ENCODE data around the gene METTL1.
"Not testable (repeated sequence)": the region's sequence is repeated elsewhere in the genome, so short reads cannot be mapped to it uniquely, and the experiment has no call there.

Gene METTL1

GRCh38 chr12:57722716-57723629 lies 48.9 kb downstream of the METTL1 start:
- DNase-seq (ENCODE audit: low spot score) = no peak

DNA sequence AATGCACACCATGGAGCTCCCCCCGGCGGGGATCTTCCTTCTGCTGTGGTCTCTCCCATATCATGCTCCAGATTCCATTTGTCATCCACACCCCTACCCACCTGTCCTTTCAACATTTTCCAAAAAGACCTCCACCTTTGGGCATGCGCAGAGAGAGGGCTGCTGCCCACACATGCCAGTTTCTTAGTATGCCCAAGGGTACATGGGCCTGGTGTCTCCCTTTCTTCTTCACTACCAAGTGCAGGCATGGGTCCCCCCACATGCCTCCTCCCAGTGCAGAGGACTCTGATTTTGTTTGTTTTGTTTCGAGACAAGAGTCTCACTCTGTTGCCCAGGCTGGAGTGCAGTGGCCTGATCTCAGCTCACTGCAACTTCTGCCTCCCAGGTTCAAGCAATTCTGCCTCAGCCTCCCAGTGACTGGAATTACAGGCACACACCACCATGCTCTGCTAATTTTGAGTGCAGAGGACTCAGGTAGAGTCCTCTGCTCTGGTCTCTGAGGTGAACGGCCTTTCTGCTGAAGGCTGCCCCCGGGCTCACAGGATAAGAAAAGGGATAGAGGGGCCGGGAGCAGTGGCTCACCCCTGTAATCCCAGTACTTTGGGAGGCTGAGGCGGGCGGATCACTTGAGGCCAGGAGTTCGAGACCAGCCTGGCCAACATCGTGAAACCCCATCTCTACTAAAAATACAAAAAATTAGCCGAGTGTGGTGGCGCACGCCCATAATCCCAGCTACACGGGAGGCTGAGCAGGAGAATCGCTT lies 49.9 kb downstream of the METTL1 start:
- DNase-seq (ENCODE audit: low spot score) = not testable (repeated sequence)

DNA sequence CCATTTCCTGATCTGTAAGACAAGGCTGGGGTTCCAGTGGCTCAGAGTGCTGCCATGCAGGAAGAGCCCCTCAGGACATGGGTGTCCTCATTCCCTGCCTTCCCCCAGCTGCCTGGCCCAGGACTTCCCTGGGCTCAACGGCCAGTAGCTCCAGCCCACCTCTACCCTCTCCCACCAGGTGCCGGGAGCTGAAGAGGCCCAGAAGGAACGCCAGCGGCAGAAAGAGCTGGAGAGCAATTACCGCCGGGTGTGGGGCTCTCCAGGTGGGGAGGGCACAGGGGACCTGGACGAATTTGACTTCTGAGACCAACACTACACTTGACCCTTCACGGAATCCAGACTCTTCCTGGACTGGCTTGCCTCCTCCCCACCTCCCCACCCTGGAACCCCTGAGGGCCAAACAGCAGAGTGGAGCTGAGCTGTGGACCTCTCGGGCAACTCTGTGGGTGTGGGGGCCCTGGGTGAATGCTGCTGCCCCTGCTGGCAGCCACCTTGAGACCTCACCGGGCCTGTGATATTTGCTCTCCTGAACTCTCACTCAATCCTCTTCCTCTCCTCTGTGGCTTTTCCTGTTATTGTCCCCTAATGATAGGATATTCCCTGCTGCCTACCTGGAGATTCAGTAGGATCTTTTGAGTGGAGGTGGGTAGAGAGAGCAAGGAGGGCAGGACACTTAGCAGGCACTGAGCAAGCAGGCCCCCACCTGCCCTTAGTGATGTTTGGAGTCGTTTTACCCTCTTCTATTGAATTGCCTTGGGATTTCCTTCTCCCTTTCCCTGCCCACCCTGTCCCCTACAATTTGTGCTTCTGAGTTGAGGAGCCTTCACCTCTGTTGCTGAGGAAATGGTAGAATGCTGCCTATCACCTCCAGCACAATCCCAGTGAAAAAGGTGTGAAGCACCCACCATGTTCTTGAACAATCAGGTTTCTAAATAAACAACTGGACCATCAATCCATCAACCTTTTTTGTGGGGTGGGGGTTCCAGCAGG lies 51.0 kb downstream of the METTL1 start:
- no peak for DNase-seq (ENCODE audit: low spot score)

- no peak for DNase-seq (ENCODE audit: low spot score)
Measured at GRCh38 chr12:57719777-57720605, 51.9 kb downstream of the METTL1 start.

DNA sequence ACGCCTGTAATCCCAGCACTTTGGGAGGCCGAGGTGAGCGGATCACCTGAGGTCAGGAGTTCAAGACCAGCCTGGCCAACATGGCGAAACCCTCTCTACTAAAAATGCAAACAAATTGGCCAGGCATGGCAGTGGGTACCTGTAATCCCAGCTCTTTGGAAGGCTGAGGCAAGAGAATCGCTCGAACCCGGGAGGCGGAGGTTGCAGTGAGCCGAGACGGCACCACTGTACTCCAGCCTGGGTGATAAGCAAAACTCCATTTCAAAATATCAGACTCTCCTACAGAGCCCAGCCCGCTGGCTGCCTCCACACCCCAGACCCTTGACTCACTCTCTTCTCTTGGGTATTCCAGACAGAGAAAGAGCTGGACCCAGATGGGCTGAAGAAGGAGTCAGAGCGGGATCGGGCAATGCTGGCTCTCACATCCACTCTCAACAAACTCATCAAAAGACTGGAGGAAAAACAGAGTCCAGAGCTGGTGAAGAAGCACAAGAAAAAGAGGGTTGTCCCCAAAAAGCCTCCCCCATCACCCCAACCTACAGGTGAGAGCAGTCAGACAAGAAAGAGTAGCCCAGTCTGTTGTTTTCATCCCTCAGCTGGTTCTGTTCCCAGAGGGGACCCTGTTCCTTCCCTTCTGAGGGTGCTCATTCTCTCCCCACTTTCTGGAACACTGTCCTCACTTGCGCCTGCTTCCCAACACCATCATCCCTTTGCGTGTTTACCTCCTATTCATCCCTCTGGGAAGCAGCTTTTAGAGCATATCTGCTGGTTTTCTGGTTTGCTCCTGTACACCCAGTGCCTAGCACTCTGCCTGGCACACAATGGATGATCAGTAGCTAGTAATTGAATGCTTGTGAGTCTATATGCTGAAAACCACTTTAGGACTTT lies 53.0 kb downstream of the METTL1 start:
- DNase-seq (ENCODE audit: low spot score) = no peak

Data from AG20443 (cell line).